Measurements from ENCODE around the gene LENG1.

- TF ChIP-seq CTCF (IDR thresholded peaks at IDR 0.05 in 2 of 3, conservative IDR thresholded peaks at IDR 0.05 in 1 of 3; ENCODE audit: borderline replicate concordance in 1 of 3, insufficient read depth in 1 of 3, low read depth in 2 of 3, low read length in 2 of 3) (no peak), REST (IDR thresholded peaks at IDR 0.05; ENCODE audit: low read depth) (no peak), EZH2 (IDR thresholded peaks at IDR 0.05) (no peak), POLR2A (IDR thresholded peaks at IDR 0.05; ENCODE audit: borderline replicate concordance, extremely low read depth, insufficient read depth, insufficient read length) (no peak), POLR2AphosphoS5 (IDR thresholded peaks at IDR 0.05; ENCODE audit: low read depth, low read length) (no peak), ZBTB33 (IDR thresholded peaks at IDR 0.05; ENCODE audit: extremely low read depth, insufficient replicate concordance, low read length) (no peak), ATF3 (IDR thresholded peaks at IDR 0.05) (no peak), JUND (IDR thresholded peaks at IDR 0.05) (no peak), CEBPB (IDR thresholded peaks at IDR 0.05; ENCODE audit: low read depth) (no peak)
Observed at GRCh38 chr19:54153731-54154326, 5.7 kb downstream of the LENG1 start.

All from HCT116 (cell line).